D341Med (cell line): Measurements from ENCODE around the gene MRPS24.
"Not testable (repeated sequence)": the region's sequence is repeated elsewhere in the genome, so short reads cannot be mapped to it uniquely, and the experiment has no call there.

Experiments
- DNase-seq: peaks from one replicate; pipeline ENCODE4 v3.0.0; 2012; ENCODE audit warnings: low spot score

The MRPS24 gene

GRCh38 chr7:43838201-43838658 lies 31.1 kb downstream of the MRPS24 start:
- DNase-seq: no peak

GRCh38 chr7:43834463-43835251 lies 34.7 kb downstream of the MRPS24 start:
- no peak for DNase-seq

DNA sequence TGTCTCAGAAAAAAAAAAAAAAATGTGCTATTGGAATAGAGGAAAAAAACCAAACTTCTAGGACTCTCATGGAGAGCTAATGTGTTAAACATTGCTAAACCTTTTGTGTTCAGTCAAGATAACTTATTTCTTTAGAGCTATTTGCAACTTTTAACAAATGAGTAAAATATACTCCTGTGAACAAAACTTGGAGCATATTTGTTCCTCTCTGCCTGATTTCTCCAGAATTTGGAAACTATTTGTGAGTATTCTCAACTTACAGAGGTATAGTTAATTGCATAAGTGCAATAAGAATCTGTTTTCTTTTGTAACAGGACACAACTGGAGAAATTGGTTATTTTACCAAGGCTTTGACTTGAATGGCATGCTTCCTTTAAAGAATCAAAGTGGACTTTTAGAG lies 38.4 kb downstream of the MRPS24 start:
- not testable (repeated sequence) for DNase-seq

DNA sequence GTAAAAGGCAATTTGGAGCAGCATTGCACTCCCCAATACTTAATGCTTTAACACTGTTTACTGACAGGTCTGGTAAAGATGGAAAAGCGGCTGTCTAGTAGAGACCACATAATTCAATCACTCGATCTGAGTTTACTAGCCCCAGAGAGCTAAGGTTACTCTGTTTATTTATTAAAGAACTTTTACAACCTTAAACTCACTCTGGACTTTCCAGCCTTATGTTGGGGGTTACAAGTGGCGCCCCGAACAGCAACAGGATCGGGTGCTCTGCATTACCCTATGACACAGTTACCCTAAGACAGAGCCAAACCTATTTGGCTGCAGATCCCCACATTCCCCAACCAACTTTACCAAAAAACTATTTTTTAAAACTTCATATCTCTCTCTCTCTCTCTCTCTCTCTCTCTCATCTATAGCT lies 43.9 kb downstream of the MRPS24 start:
- DNase-seq: no peak

DNA sequence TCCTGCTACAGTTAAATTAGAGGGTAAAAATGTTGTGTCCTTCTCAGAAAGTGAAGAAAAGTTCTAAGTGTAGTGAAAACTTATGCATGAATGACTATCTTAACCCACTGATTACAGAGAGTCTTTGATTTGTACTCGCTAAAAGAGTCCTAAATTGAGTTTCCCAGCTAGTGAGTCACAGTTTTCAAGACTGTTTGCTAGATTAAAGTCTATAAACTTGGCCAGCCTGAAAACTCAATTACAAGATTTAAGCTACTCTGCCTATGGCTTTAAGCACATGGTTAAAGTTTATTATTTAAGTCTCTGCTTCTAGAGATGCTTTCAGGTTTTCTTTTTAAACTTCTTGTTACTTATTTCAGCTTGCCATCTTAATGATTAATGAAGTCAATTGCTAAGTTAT lies 44.4 kb downstream of the MRPS24 start:
- DNase-seq: no peak

DNA sequence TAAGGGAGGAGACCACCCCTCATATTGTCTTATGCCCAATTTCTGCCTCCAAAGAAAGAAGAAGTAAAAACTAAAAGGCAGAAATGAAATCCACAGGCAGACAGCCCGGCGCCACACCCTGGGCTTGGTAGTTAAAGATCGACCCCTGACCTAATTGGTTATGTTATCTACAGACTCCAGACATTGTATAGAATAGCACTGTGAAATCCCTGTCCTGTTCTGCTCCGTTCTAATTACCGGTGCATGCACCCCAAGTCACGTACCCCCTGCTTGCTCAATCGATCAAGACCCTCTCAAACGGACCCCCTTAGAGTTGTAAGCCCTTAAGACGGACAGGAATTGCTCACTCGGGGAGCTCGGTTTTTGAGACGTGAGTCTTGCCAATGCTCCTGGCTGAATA lies 44.8 kb downstream of the MRPS24 start:
- DNase-seq: not testable (repeated sequence)

- no peak for DNase-seq
Observed at GRCh38 chr7:43823941-43824340, 45.4 kb downstream of the MRPS24 start.

DNA sequence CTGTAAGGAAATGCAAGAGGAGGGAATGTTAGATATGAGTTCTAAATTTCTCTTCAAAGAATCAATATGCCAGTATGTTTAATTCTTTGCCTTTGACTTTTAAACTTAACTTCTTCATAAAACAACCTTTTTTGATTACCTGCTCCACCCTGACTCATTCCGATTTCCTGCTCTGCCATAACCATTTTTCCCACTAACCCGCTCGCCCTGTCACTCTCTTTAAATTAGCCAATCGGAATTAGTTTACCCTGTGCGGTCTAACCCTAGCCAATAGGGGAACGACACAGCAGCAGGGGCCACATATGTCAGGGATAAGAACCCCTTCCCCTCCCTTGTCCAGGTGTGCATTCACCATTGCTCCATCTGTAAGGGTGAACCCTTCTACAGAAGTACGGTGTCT lies 45.9 kb downstream of the MRPS24 start:
- not testable (repeated sequence) for DNase-seq
